ENCODE measurements around the gene ASS1. TPM values are rescaled to one million over a fixed set of nuclear protein-coding genes. Genes with fewer than 3 reads are reported as not detected.

ASS1 gene
- total RNA-seq, 2 donors from 2014 or later, result 380 to 511 TPM

- Histone ChIP-seq H3K4me1 (peaks cover 8% of the 10 kb centered on the region), H3K27ac (no peak overlapping the region), H3K4me3 (peak overlapping the region; percentile 61), H3K36me3 (no peaks in the 10 kb centered on the region), H3K9me3 (no peaks in the 10 kb centered on the region), H3K9ac (ENCODE audit: low read depth in 2 of 2, low read length in 2 of 2) (peak overlapping the region in 1 of 2 donors; percentile 86), H3K27me3 (no peaks in the 10 kb centered on the region)
- peak; percentile 42 for DNase-seq
- intact Hi-C loops (cut with DNase I), result no loop called here
- TF ChIP-seq CTCF (IDR thresholded peaks at IDR 0.05), result no peak
Observed at GRCh38 chr9:130443840-130444492, 795 bp upstream of the ASS1 start.

- Histone ChIP-seq H3K27me3 (no peaks in the 10 kb centered on the region), H3K4me3 (peak overlapping the region; percentile 61), H3K9ac (ENCODE audit: low read depth in 2 of 2, low read length in 2 of 2) (peak overlapping the region; percentile 82 to 86), H3K36me3 (no peaks in the 10 kb centered on the region), H3K9me3 (no peaks in the 10 kb centered on the region), H3K27ac (peak overlapping the region; percentile 70), H3K4me1 (peaks cover 13% of the 10 kb centered on the region)
- DNase-seq, result peak; percentile 78
- intact Hi-C loops (cut with DNase I), result no loop called here
- TF ChIP-seq CTCF (IDR thresholded peaks at IDR 0.05), result no peak
Observed at GRCh38 chr9:130445268-130445983, 665 bp downstream of the ASS1 start.

GRCh38 chr9:130446101-130446861, 1.5 kb downstream of the ASS1 start:
- Histone ChIP-seq H3K9ac (ENCODE audit: low read depth in 2 of 2, low read length in 2 of 2) (peak overlapping the region; percentile 82 to 86), H3K4me3 (peak overlapping the region; percentile 61), H3K27ac (peak overlapping the region; percentile 70), H3K36me3 (no peaks in the 10 kb centered on the region), H3K4me1 (peaks cover 20% of the 10 kb centered on the region), H3K27me3 (no peaks in the 10 kb centered on the region), H3K9me3 (no peaks in the 10 kb centered on the region)
- no peak for TF ChIP-seq CTCF (IDR thresholded peaks at IDR 0.05)
- DNase-seq, result peak; percentile 57
- intact Hi-C loops (cut with DNase I), result no loop called here

GRCh38 chr9:130447193-130447816, 2.5 kb downstream of the ASS1 start:
- Histone ChIP-seq H3K9ac (ENCODE audit: low read depth in 2 of 2, low read length in 2 of 2) (no peak overlapping the region), H3K27me3 (no peaks in the 10 kb centered on the region), H3K4me3 (peak overlapping the region; percentile 61), H3K9me3 (no peaks in the 10 kb centered on the region), H3K4me1 (peaks cover 28% of the 10 kb centered on the region), H3K36me3 (no peaks in the 10 kb centered on the region), H3K27ac (peak overlapping the region; percentile 70)
- intact Hi-C loops (cut with DNase I), result no loop called here
- no peak for DNase-seq
- TF ChIP-seq CTCF (IDR thresholded peaks at IDR 0.05), result no peak

GRCh38 chr9:130448035-130448624, 3.4 kb downstream of the ASS1 start:
- H3K27ac ChIP-seq, result no peak overlapping the region
- intact Hi-C loops (cut with DNase I), result no loop called here
- no peaks in the 10 kb centered on the region for H3K27me3 ChIP-seq
- H3K36me3 ChIP-seq, result no peaks in the 10 kb centered on the region
- H3K4me3 ChIP-seq, result no peak overlapping the region
- H3K4me1 ChIP-seq, result peaks cover 28% of the 10 kb centered on the region
- no peaks in the 10 kb centered on the region for H3K9me3 ChIP-seq
- H3K9ac ChIP-seq (ENCODE audit: low read depth in 2 of 2, low read length in 2 of 2), result no peak overlapping the region
- TF ChIP-seq CTCF (IDR thresholded peaks at IDR 0.05), result no peak
- no peak for DNase-seq

Data from colonic mucosa (tissue), 4 donors.